HFFc6 (cell line): ENCODE data around the gene SLC2A9. TPM values are rescaled to one million over a fixed set of nuclear protein-coding genes. Genes with fewer than 3 reads are reported as not detected.

Experiments
- DNase-seq: peaks from one replicate; pipeline ENCODE4 v3.0.0-alpha.2; 2018
- H3K27ac Mint-ChIP-seq: 2 replicates; pipeline ENCODE4 v1.8.0; 2020; ENCODE audit warnings: mild to moderate bottlenecking, mixed read lengths
- H3K27me3 Mint-ChIP-seq: 2 replicates; pipeline ENCODE4 v1.8.0; 2021; ENCODE audit warnings: mild to moderate bottlenecking, moderate library complexity, mixed read lengths; ENCODE audit not compliant: insufficient read depth
- H3K36me3 Mint-ChIP-seq: 2 replicates; pipeline ENCODE4 v1.8.0; 2021; ENCODE audit warnings: low read depth, mixed read lengths
- H3K4me1 Mint-ChIP-seq: 2 replicates; pipeline ENCODE4 v1.8.0; 2020; ENCODE audit warnings: low read depth, mixed read lengths
- H3K4me3 Mint-ChIP-seq: 2 replicates; pipeline ENCODE4 v1.8.0; 2020; ENCODE audit warnings: mild to moderate bottlenecking, moderate library complexity, mixed read lengths
- H3K9me3 Mint-ChIP-seq: 2 replicates; pipeline ENCODE4 v1.8.0; 2020; ENCODE audit warnings: mild to moderate bottlenecking, mixed read lengths
- total RNA-seq, 6 experiments: library from RNA; stranded (reverse); fragmentation: NEBNext Ultra II Directional; extraction: Animal tissue kit (Norgen Biotek cat#: 25700); gene quantifications; 2 replicates in 1 of 6; 3 replicates in 5 of 6; pipeline ENCODE4 v1.2.3, GENCODE V29; 2021
- TF ChIP-seq, protein P1 (sequence below): fragments of 200-600 bp; sonication (generic); IDR thresholded peaks from 2 replicates; pipeline ENCODE4 v1.5.0; 2021; ENCODE audit warnings: antibody characterized with exemption, mild to moderate bottlenecking

The SLC2A9 gene
- total RNA-seq, 6 experiments from 2014 or later: 1.3 to 2.0 (median 1.6) TPM

DNA sequence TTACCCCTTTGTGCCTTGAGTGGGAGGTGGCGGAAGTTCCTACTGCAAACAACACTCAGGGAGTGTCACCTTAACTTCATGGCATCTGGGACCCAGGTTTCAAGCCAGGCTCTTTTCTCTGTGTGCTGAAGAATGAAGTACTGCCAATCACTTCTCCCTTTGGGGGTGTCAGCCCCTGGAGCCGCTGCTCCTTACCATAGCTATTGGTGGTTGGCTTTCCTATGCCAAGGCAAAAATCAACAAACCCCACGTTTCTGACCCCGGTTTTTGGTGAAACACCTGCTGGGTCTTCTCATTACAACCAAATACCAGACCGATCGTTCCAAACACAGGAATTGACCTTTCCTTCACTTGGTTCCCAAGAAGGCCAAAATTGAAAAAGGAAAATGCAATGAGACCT lies 19.7 kb upstream of the SLC2A9 start:
- DNase-seq: no peak
- peaks cover 7% of the 10 kb centered on the region for H3K27me3 Mint-ChIP-seq
- no peak overlapping the region for H3K27ac Mint-ChIP-seq
- H3K4me3 Mint-ChIP-seq: no peak overlapping the region
- TF ChIP-seq, protein P1, sequence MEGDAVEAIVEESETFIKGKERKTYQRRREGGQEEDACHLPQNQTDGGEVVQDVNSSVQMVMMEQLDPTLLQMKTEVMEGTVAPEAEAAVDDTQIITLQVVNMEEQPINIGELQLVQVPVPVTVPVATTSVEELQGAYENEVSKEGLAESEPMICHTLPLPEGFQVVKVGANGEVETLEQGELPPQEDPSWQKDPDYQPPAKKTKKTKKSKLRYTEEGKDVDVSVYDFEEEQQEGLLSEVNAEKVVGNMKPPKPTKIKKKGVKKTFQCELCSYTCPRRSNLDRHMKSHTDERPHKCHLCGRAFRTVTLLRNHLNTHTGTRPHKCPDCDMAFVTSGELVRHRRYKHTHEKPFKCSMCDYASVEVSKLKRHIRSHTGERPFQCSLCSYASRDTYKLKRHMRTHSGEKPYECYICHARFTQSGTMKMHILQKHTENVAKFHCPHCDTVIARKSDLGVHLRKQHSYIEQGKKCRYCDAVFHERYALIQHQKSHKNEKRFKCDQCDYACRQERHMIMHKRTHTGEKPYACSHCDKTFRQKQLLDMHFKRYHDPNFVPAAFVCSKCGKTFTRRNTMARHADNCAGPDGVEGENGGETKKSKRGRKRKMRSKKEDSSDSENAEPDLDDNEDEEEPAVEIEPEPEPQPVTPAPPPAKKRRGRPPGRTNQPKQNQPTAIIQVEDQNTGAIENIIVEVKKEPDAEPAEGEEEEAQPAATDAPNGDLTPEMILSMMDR: no peak
- peaks cover 9% of the 10 kb centered on the region for H3K36me3 Mint-ChIP-seq
- H3K9me3 Mint-ChIP-seq: peaks cover 12% of the 10 kb centered on the region
- H3K4me1 Mint-ChIP-seq: peaks cover 7% of the 10 kb centered on the region

DNA sequence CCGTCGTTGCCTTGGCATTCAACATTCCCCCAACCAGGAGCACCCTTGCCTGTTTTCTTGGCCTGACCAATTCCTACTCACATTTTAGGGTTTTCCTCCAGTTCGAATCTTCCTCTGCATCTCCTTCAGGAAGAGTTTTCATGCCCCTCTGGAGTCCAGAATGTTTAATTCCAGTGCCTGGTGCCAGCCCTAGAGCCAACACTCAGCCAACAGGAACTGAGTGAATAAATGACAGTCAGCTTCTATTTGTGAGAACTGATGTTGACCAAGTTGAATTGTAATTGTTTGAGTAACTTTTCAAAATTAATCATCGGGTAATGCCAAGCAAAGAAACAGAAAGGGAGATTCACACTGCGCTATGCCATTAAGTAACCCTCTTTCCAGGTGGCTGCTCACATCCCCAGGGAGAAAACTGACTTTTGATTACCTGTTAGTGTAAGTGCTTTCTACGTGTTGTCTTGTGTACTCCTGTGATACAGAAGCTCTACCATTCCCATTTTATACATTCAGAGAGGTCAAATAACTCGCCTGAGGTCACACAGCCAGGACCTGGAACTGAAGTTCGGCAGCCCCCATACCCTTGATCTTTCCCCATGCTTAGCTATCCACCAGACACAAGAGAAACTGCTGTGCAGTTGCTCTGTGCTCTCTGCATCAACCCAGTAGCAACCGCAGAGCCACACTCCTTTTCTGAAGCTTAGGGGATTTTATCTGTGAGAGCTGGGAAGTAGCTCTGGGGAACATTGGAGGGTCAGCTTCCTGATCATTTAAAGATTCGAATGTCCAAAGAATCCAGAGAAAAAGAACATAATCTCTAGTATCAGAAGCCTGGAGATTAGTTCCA lies 19.0 kb upstream of the SLC2A9 start:
- DNase-seq: no peak
- TF ChIP-seq, protein P1: no peak
- H3K27me3 Mint-ChIP-seq: peaks cover 7% of the 10 kb centered on the region
- H3K4me1 Mint-ChIP-seq: no peaks in the 10 kb centered on the region; the same call in 1 of the 2 replicates
- no peak overlapping the region for H3K4me3 Mint-ChIP-seq
- peaks cover 12% of the 10 kb centered on the region for H3K9me3 Mint-ChIP-seq
- peaks cover 9% of the 10 kb centered on the region for H3K36me3 Mint-ChIP-seq
- no peak overlapping the region for H3K27ac Mint-ChIP-seq

DNA sequence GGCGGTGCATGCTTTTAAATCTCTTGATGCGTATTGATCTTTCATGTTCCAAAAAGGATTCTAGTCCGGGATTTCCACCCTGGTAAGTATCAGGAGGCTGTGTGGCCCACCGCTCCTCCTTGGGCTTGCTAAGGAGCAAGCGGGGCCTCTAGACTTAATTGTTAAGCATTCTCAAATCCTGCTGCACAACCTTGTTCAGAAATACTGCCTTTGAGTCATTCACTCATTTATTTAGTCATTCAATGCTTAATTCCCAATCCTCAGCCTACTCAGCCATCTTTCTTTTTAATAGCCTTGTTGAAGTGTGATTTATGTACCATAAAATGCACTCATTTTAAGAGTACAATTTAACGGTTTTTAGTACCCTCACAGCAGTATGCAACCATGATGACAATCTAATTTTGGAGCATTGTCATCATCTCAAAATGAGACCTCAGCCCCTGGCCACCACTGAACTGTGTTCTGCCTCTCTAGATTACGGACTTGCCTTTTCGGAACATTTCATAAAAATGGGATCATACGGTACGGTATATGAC lies 15.6 kb upstream of the SLC2A9 start:
- H3K4me3 Mint-ChIP-seq: no peak overlapping the region
- no peak for DNase-seq
- peaks cover 7% of the 10 kb centered on the region for H3K27me3 Mint-ChIP-seq
- TF ChIP-seq, protein P1: no peak
- no peaks in the 10 kb centered on the region for H3K36me3 Mint-ChIP-seq
- H3K27ac Mint-ChIP-seq: no peak overlapping the region
- peaks cover 21% of the 10 kb centered on the region for H3K4me1 Mint-ChIP-seq
- H3K9me3 Mint-ChIP-seq: no peaks in the 10 kb centered on the region

DNA sequence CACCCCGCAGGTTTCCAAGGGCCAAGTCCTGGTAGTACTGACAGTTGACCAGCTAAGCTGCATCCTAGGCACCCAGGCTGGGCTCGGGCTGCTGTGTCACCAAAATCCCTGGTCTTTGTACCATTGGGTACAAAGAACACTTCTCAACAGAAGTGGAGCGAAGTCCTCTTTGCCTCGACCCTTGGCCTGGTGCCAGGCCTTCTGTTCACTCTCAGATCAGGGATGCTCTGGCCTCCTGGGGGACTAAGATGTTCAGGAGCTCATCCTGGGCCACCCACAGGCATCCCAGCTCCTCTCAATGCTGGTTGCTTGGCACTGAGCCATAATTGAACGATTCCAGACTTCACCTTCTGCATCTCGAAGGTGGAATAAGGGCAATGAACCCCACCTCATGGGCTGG lies 13.8 kb upstream of the SLC2A9 start:
- TF ChIP-seq, protein P1: peak; percentile 12; the same call in 1 of the 2 replicates
- no peak for DNase-seq
- Mint-ChIP-seq H3K27ac (no peak overlapping the region), H3K4me3 (no peak overlapping the region), H3K36me3 (no peaks in the 10 kb centered on the region), H3K4me1 (peaks cover 21% of the 10 kb centered on the region), H3K27me3 (peaks cover 7% of the 10 kb centered on the region), H3K9me3 (no peaks in the 10 kb centered on the region)

DNA sequence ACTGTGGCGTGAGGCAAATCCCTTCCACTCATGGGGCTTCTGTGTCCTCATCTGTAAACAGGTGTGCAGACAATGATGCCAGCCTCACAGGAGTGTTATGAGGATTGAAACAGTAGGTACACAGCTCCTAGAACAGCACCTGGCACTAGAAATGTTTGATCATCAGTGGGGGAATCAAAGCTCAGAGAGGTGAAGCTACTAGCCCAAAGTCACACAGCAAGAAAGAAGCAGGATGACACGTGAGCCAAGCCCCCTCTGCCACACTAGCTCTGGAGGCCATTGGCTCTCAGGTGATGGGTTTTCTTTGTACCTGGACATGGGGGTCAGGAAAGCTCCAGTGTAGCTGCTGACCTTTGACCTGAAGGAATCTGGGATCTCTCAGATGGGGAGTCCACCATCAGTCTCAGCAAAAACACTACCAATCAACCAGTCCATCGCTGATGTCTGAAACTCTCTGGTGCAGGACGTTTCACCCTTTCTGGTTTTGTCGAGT lies 13.4 kb upstream of the SLC2A9 start:
- TF ChIP-seq, protein P1: no peak
- Mint-ChIP-seq H3K27ac (no peak overlapping the region), H3K27me3 (peaks cover 5% of the 10 kb centered on the region), H3K9me3 (no peaks in the 10 kb centered on the region), H3K36me3 (no peaks in the 10 kb centered on the region), H3K4me3 (no peak overlapping the region), H3K4me1 (peaks cover 21% of the 10 kb centered on the region)
- DNase-seq: no peak
